Stimulated activated naive B cell treated with anti-CD40 and anti-IgM and Interleukin-4, amounts not matched to agents 10 μg/mL and 1 μg/mL and 100 μg/mL, for 72 hours (primary cell): ENCODE results near the gene TBCEL.

Experiments used
- ATAC-seq, 2 donors: fragments of 150-1000 bp; cut with Tn5 transposase; replicated peaks; 2 replicates each; pipeline ENCODE4 v1.10.0; 2021; ENCODE audit warnings: moderate library complexity in 1 of 2
- DNase-seq: peaks from one replicate; pipeline ENCODE4 v3.0.0; 2021
- H3K27ac Mint-ChIP-seq: one replicate; pipeline ENCODE4 v1.8.0; 2022; ENCODE audit warnings: mild to moderate bottlenecking, mixed read lengths
- H3K27me3 Mint-ChIP-seq, 2 donors: one replicate each; pipeline ENCODE4 v1.8.0; 2022; ENCODE audit warnings: mixed read lengths in 2 of 2
- H3K36me3 Mint-ChIP-seq, 2 donors: one replicate each; pipeline ENCODE4 v1.8.0; 2022; ENCODE audit warnings: mixed read lengths in 2 of 2, mild to moderate bottlenecking in 1 of 2
- H3K4me1 Mint-ChIP-seq, 2 donors: one replicate each; pipeline ENCODE4 v1.8.0; 2022; ENCODE audit warnings: mixed read lengths in 2 of 2, mild to moderate bottlenecking in 1 of 2
- H3K4me3 Mint-ChIP-seq, 2 donors: one replicate each; pipeline ENCODE4 v1.8.0; 2022; ENCODE audit warnings: mild to moderate bottlenecking in 2 of 2, mixed read lengths in 2 of 2, moderate library complexity in 1 of 2
- H3K9me3 Mint-ChIP-seq, 2 donors: one replicate each; pipeline ENCODE4 v1.8.0; 2022; ENCODE audit warnings: mixed read lengths in 2 of 2, mild to moderate bottlenecking in 1 of 2

TBCEL gene, protein sequence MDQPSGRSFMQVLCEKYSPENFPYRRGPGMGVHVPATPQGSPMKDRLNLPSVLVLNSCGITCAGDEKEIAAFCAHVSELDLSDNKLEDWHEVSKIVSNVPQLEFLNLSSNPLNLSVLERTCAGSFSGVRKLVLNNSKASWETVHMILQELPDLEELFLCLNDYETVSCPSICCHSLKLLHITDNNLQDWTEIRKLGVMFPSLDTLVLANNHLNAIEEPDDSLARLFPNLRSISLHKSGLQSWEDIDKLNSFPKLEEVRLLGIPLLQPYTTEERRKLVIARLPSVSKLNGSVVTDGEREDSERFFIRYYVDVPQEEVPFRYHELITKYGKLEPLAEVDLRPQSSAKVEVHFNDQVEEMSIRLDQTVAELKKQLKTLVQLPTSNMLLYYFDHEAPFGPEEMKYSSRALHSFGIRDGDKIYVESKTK

DNA sequence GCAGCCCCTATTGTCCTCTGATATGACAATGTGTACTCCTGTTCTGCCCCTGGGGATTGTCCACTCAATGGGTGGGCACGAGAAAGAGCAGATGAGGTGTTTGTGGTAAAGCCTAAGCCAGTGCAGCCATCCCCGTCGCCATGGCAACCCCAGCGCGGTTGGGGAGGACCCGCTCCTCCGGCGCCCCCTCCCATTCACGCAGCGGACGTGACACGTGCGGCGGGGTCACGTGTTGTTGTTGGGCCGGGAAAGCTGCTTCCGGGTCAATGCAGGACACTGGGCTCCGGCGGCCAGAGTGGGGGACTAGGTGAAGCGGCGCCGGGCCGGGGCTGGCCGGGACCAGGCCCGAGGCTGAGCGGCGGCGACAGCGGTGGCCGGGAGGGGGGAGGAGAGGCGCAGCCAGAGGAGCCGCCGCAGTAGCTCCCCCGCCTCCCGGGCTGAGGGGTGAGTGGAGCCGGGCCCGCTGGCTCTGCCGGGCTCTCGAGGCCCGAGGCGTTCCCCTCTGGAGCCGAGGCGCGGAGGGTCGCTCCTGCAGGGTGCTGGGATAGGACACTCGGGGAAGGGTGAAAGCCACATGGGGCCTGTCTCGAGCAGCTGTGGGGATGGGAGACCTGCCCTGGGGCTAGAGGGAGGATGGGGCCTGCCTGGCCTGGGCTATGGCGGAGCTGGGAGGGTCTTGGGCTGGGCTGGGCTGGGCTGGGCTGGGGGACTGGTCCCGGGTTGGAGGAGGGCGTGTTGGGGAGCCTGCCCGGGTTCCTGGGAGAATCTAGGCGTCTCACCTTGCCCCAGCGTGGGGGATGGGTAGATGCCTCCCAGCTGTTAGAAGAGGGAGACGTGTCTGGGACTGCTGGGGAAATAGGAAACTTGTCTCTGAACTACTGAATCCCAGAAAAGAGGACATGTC is at the start of gene TBCEL:
TBCEL (plus strand) TSS at position 255 of the 904 bp plus-strand sequence. CDS start 21,589 bp downstream, outside the sequence.
- Mint-ChIP-seq H3K36me3 (no peaks in the 10 kb centered on the region), H3K27ac (peak within 1 kb of the TSS; percentile 95), H3K4me1 (peaks cover 19 to 23% of the 10 kb centered on the region in 2 donors), H3K4me3 (peak within 1 kb of the TSS; percentile 93 to 95), H3K27me3 (peaks cover 11 to 24% of the 10 kb centered on the region in 2 donors), H3K9me3 (no peaks in the 10 kb centered on the region)
- ATAC-seq = peak; percentile 91 to 97
- peak; percentile 80 for DNase-seq

GRCh38 chr11:120974466-120974865 is 49.4 kb upstream of the TBCEL start:
- ATAC-seq = no peak
- Mint-ChIP-seq H3K27ac (no peak overlapping the region), H3K27me3 (peaks cover 15% of the 10 kb centered on the region in 2 donors), H3K4me3 (no peak overlapping the region), H3K36me3 (no peaks in the 10 kb centered on the region), H3K4me1 (no peaks in the 10 kb centered on the region), H3K9me3 (no peaks in the 10 kb centered on the region)
- no peak for DNase-seq

- ATAC-seq (no peak), DNase-seq (no peak)
- peaks cover 16 to 18% of the 10 kb centered on the region in 2 donors for H3K27me3 Mint-ChIP-seq
- no peak overlapping the region for H3K4me3 Mint-ChIP-seq
- H3K27ac Mint-ChIP-seq = no peak overlapping the region
- no peaks in the 10 kb centered on the region for H3K9me3 Mint-ChIP-seq
- H3K36me3 Mint-ChIP-seq = no peaks in the 10 kb centered on the region
- H3K4me1 Mint-ChIP-seq = no peaks in the 10 kb centered on the region
Observed at GRCh38 chr11:120974965-120975364, 48.9 kb upstream of the TBCEL start.

GRCh38 chr11:120977266-120978137 is 46.4 kb upstream of the TBCEL start:
- no peak for DNase-seq
- Mint-ChIP-seq H3K9me3 (no peaks in the 10 kb centered on the region), H3K36me3 (no peaks in the 10 kb centered on the region), H3K27me3 (peaks cover 13 to 16% of the 10 kb centered on the region in 2 donors), H3K4me1 (no peaks in the 10 kb centered on the region), H3K27ac (no peak overlapping the region), H3K4me3 (no peak overlapping the region)
- ATAC-seq = no peak

GRCh38 chr11:120978701-120979100 is 45.2 kb upstream of the TBCEL start:
- Mint-ChIP-seq H3K9me3 (no peaks in the 10 kb centered on the region), H3K27ac (no peak overlapping the region), H3K4me1 (no peaks in the 10 kb centered on the region), H3K27me3 (peaks cover 19 to 25% of the 10 kb centered on the region in 2 donors), H3K4me3 (no peak overlapping the region), H3K36me3 (no peaks in the 10 kb centered on the region)
- no peak for ATAC-seq
- DNase-seq = no peak

DNA sequence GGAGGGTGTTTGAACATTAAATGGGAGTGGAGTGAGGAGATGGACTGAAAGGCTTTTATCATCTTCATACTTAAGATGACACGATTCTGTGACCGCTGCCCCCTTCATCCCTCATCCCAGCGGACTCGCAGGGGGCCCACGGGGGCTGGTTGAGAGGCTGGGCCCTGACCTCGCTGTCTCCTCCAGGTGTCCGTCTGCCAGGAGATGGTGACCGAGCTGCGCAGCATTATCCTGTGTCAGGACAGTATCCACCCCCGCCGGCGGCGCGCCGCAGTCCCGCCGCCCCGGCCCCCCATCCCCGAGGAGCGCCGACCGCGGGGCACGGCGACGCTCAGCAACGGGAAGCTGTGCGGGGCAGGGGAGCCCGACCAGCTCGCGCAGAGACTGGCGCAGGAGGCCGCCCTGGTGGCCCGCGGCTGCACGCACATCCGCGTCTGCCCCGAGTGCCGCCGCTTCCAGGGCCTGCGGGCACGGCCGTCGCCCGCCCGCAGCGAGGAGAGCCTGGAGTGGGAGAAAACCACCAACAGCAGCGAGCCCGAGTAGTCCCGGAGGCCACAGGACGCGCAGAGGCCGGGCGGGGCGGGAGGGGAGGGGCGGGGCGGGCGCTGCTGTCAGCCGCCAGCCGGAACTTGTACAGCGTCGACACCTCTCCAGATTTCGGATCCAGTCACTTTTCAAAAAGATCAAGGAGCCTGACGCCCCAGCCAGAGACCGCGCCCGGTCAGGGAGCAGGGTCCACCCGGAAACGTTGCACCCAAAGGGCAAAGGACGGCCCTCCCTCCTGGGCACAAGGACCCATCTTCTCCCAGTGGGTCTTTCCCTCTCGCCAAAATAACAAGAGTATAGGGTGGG is 38.0 kb upstream of the TBCEL start:
- Mint-ChIP-seq H3K4me1 (peaks cover 5 to 12% of the 10 kb centered on the region in 2 donors), H3K36me3 (peaks cover 0 to 2% of the 10 kb centered on the region in 2 donors), H3K27ac (no peak overlapping the region), H3K9me3 (no peaks in the 10 kb centered on the region), H3K4me3 (peak overlapping the region; percentile 68 to 78), H3K27me3 (peaks cover 40 to 77% of the 10 kb centered on the region in 2 donors)
- ATAC-seq = peak; percentile 90 to 92
- DNase-seq = peak; percentile 13

DNA sequence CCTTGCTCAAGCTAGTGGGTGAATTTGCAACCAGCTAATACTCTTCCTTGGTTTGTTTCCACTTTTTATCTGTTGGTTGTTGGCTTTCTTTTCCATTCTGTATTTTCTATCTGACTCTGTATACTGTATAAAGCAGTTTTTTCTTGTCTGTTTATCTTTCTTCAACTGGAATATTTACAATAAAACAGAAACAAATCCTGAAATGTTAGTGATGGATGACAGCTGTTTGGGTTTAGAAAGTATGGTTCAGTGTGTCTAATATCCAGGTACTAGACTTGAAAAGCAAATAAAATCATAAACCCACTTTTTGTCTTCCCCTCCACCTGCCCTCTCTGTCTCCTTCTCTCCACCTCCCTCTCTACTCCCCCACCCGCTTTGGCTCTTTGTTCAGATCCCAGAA is 35.3 kb upstream of the TBCEL start:
- Mint-ChIP-seq H3K27ac (no peak overlapping the region), H3K4me1 (peaks cover 5 to 12% of the 10 kb centered on the region in 2 donors), H3K4me3 (no peak overlapping the region), H3K36me3 (peaks cover 0 to 2% of the 10 kb centered on the region in 2 donors), H3K9me3 (no peaks in the 10 kb centered on the region), H3K27me3 (peaks cover 26 to 59% of the 10 kb centered on the region in 2 donors)
- DNase-seq (no peak), ATAC-seq (no peak)

DNA sequence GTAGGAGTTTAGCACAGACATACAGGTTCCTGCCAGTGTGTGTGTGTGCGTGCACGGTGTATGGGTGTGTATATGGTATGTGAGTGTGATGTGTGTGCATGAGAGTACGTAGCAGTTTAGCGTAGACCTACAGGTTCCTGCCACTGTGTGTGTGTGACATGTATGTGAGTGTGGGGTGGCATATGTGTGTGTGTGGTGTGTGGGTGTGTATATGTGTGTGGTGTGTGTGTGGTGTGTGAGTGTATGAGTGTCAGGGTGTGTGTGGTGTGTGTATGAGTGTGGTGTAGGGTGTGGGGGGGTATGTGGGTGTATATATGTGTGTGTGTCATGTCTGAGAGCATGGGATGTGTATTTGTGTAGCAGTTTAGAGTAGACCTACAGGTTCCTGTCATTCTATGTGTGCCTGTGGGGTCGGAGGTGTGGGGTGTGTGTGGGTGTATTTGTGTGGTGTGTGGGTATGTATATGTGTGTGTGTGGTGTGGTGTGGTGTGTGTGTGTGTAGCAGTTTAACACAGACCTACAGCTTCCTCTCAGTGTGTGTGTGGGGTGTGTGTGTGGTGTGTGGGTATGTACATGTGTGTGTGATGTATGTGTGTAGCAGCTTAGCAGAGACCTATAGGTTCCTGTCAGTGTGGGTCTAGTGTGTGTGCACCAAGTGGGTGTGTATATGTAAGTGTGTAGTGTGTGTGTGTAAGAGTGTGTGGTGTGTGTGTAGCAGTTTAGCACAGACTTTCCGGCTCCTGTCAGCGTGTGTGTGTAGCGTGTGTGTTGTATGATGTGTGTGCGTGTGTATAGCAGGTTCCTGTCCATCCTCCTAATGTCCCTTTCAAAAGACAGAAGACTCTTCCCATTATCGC is 31.8 kb upstream of the TBCEL start:
- peaks cover 18 to 34% of the 10 kb centered on the region in 2 donors for H3K27me3 Mint-ChIP-seq
- DNase-seq (no peak), ATAC-seq (no peak)

GRCh38 chr11:120994091-120994859 is 29.6 kb upstream of the TBCEL start:
- Mint-ChIP-seq H3K27ac (no peak overlapping the region), H3K36me3 (no peaks in the 10 kb centered on the region)

More for the DNA sequence above, 31.8 kb upstream of the TBCEL start:
- Mint-ChIP-seq H3K9me3 (no peaks in the 10 kb centered on the region), H3K4me1 (no peaks in the 10 kb centered on the region), H3K27ac (no peak overlapping the region), H3K4me3 (no peak overlapping the region), H3K36me3 (no peaks in the 10 kb centered on the region)

GRCh38 chr11:120995184-120995583 is 28.7 kb upstream of the TBCEL start:
- Mint-ChIP-seq H3K36me3 (no peaks in the 10 kb centered on the region), H3K4me3 (no peak overlapping the region), H3K27me3 (peaks cover 7 to 14% of the 10 kb centered on the region in 2 donors), H3K9me3 (no peaks in the 10 kb centered on the region), H3K27ac (no peak overlapping the region), H3K4me1 (no peaks in the 10 kb centered on the region)
- ATAC-seq (no peak), DNase-seq (no peak)

More at GRCh38 chr11:120994091-120994859, 29.6 kb upstream of the TBCEL start:
- ATAC-seq = peak; percentile 12 to 33
- H3K27me3 Mint-ChIP-seq = peaks cover 7 to 22% of the 10 kb centered on the region in 2 donors
- no peak for DNase-seq
- peak overlapping the region in 1 of 2 donors; percentile 26 for H3K4me3 Mint-ChIP-seq
- H3K4me1 Mint-ChIP-seq = no peaks in the 10 kb centered on the region
- H3K9me3 Mint-ChIP-seq = no peaks in the 10 kb centered on the region

GRCh38 chr11:120996973-120997372 is 26.9 kb upstream of the TBCEL start:
- peaks cover 7 to 8% of the 10 kb centered on the region in 2 donors for H3K27me3 Mint-ChIP-seq
- no peaks in the 10 kb centered on the region for H3K36me3 Mint-ChIP-seq
- DNase-seq (no peak), ATAC-seq (no peak)
- no peaks in the 10 kb centered on the region for H3K4me1 Mint-ChIP-seq
- no peak overlapping the region for H3K4me3 Mint-ChIP-seq
- H3K27ac Mint-ChIP-seq = no peak overlapping the region
- H3K9me3 Mint-ChIP-seq = no peaks in the 10 kb centered on the region

GRCh38 chr11:120998581-120998980 is 25.3 kb upstream of the TBCEL start:
- H3K27ac Mint-ChIP-seq = no peak overlapping the region

More at GRCh38 chr11:120998581-120998980, 25.3 kb upstream of the TBCEL start:
- ATAC-seq (no peak), DNase-seq (no peak)
- H3K4me3 Mint-ChIP-seq = no peak overlapping the region
- no peaks in the 10 kb centered on the region for H3K9me3 Mint-ChIP-seq
- H3K27me3 Mint-ChIP-seq = peaks cover 11 to 14% of the 10 kb centered on the region in 2 donors
- H3K4me1 Mint-ChIP-seq = no peaks in the 10 kb centered on the region
- H3K36me3 Mint-ChIP-seq = no peaks in the 10 kb centered on the region
